ENCODE results near the gene NELFA.
"Not testable (repeated sequence)": the region's sequence is repeated elsewhere in the genome, so short reads cannot be mapped to it uniquely, and the experiment has no call there.

The NELFA gene

GRCh38 chr4:2040391-2041238 is 31.8 kb upstream of the NELFA start:
- Histone ChIP-seq H3K36me3 (ENCODE audit: control insufficient read depth, insufficient read depth, low read length) (no peaks in the 10 kb centered on the region; the same call in 1 of the 2 replicates), H3K4me1 (ENCODE audit: control insufficient read depth, insufficient read depth, low read length) (no peaks in the 10 kb centered on the region), H3K9me3 (ENCODE audit: control insufficient read depth, insufficient read depth, low read length) (no peaks in the 10 kb centered on the region), H3K27me3 (ENCODE audit: control insufficient read depth, insufficient read depth, low read length) (peaks cover 14% of the 10 kb centered on the region; the same call in 1 of the 2 replicates), H3K27ac (ENCODE audit: low read length) (no peak overlapping the region), H3K4me3 (ENCODE audit: low read length) (peak overlapping the region; percentile 70; the same call in 1 of the 2 replicates)
- WGBS (ENCODE audit: insufficient coverage, insufficient read length) = no CpG with 5 or more reads among the region's 91 CpGs
- DNase-seq (ENCODE audit: low read depth, low spot score) = no peak

- no peak for DNase-seq (ENCODE audit: low read depth, low spot score)
- peaks cover 9% of the 10 kb centered on the region; the same call in 1 of the 2 replicates for H3K27me3 ChIP-seq (ENCODE audit: control insufficient read depth, insufficient read depth, low read length)
These were observed 28.1 kb upstream of the NELFA start for GRCh38 chr4:2036866-2037265.

GRCh38 chr4:2036327-2036726 is 27.6 kb upstream of the NELFA start:
- Histone ChIP-seq H3K27me3 (ENCODE audit: control insufficient read depth, insufficient read depth, low read length) (peaks cover 9% of the 10 kb centered on the region; the same call in 1 of the 2 replicates), H3K4me1 (ENCODE audit: control insufficient read depth, insufficient read depth, low read length) (no peaks in the 10 kb centered on the region), H3K36me3 (ENCODE audit: control insufficient read depth, insufficient read depth, low read length) (no peaks in the 10 kb centered on the region; the same call in 1 of the 2 replicates), H3K27ac (ENCODE audit: low read length) (no peak overlapping the region), H3K4me3 (ENCODE audit: low read length) (no peak overlapping the region), H3K9me3 (ENCODE audit: control insufficient read depth, insufficient read depth, low read length) (no peaks in the 10 kb centered on the region)
- DNase-seq (ENCODE audit: low read depth, low spot score) = no peak
- no CpG with 5 or more reads among the region's 10 CpGs for WGBS (ENCODE audit: insufficient coverage, insufficient read length)

More at GRCh38 chr4:2036866-2037265, 28.1 kb upstream of the NELFA start:
- Histone ChIP-seq H3K4me3 (ENCODE audit: low read length) (no peak overlapping the region), H3K27ac (ENCODE audit: low read length) (no peak overlapping the region), H3K9me3 (ENCODE audit: control insufficient read depth, insufficient read depth, low read length) (no peaks in the 10 kb centered on the region), H3K4me1 (ENCODE audit: control insufficient read depth, insufficient read depth, low read length) (no peaks in the 10 kb centered on the region), H3K36me3 (ENCODE audit: control insufficient read depth, insufficient read depth, low read length) (no peaks in the 10 kb centered on the region; the same call in 1 of the 2 replicates)
- no CpG with 5 or more reads among the region's 7 CpGs for WGBS (ENCODE audit: insufficient coverage, insufficient read length)

- DNase-seq (ENCODE audit: low read depth, low spot score); H3K4me3 ChIP-seq (ENCODE audit: low read length); H3K36me3 ChIP-seq (ENCODE audit: control insufficient read depth, insufficient read depth, low read length); H3K27me3 ChIP-seq (ENCODE audit: control insufficient read depth, insufficient read depth, low read length); H3K9me3 ChIP-seq (ENCODE audit: control insufficient read depth, insufficient read depth, low read length); H3K27ac ChIP-seq (ENCODE audit: low read length); H3K4me1 ChIP-seq (ENCODE audit: control insufficient read depth, insufficient read depth, low read length): not testable (repeated sequence)
These were observed 22.4 kb upstream of the NELFA start for GRCh38 chr4:2031161-2031560.

GRCh38 chr4:2027120-2027519 is 18.3 kb upstream of the NELFA start:
- not testable (repeated sequence) for H3K9me3 ChIP-seq (ENCODE audit: control insufficient read depth, insufficient read depth, low read length); H3K4me3 ChIP-seq (ENCODE audit: low read length); H3K27ac ChIP-seq (ENCODE audit: low read length); DNase-seq (ENCODE audit: low read depth, low spot score); H3K4me1 ChIP-seq (ENCODE audit: control insufficient read depth, insufficient read depth, low read length); H3K27me3 ChIP-seq (ENCODE audit: control insufficient read depth, insufficient read depth, low read length); H3K36me3 ChIP-seq (ENCODE audit: control insufficient read depth, insufficient read depth, low read length)
- WGBS (ENCODE audit: insufficient coverage, insufficient read length) = no CpG with 5 or more reads among the region's 4 CpGs

- Histone ChIP-seq H3K4me1 (ENCODE audit: control insufficient read depth, insufficient read depth, low read length) (no peaks in the 10 kb centered on the region), H3K9me3 (ENCODE audit: control insufficient read depth, insufficient read depth, low read length) (peaks cover 2% of the 10 kb centered on the region; the same call in 1 of the 2 replicates), H3K4me3 (ENCODE audit: low read length) (no peak overlapping the region), H3K27ac (ENCODE audit: low read length) (no peak overlapping the region), H3K27me3 (ENCODE audit: control insufficient read depth, insufficient read depth, low read length) (no peaks in the 10 kb centered on the region), H3K36me3 (ENCODE audit: control insufficient read depth, insufficient read depth, low read length) (no peaks in the 10 kb centered on the region)
- DNase-seq (ENCODE audit: low read depth, low spot score) = no peak
These were observed 17.0 kb upstream of the NELFA start for GRCh38 chr4:2025817-2026216.

- Histone ChIP-seq H3K4me1 (ENCODE audit: control insufficient read depth, insufficient read depth, low read length) (no peaks in the 10 kb centered on the region), H3K4me3 (ENCODE audit: low read length) (no peak overlapping the region), H3K36me3 (ENCODE audit: control insufficient read depth, insufficient read depth, low read length) (no peaks in the 10 kb centered on the region), H3K27me3 (ENCODE audit: control insufficient read depth, insufficient read depth, low read length) (no peaks in the 10 kb centered on the region), H3K27ac (ENCODE audit: low read length) (no peak overlapping the region), H3K9me3 (ENCODE audit: control insufficient read depth, insufficient read depth, low read length) (peaks cover 2% of the 10 kb centered on the region; the same call in 1 of the 2 replicates)
- no peak for DNase-seq (ENCODE audit: low read depth, low spot score)
These were observed 15.9 kb upstream of the NELFA start for GRCh38 chr4:2024683-2025082.

GRCh38 chr4:2021358-2022018 is 12.7 kb upstream of the NELFA start:
- DNase-seq (ENCODE audit: low read depth, low spot score); H3K4me1 ChIP-seq (ENCODE audit: control insufficient read depth, insufficient read depth, low read length); H3K4me3 ChIP-seq (ENCODE audit: low read length); H3K27ac ChIP-seq (ENCODE audit: low read length); H3K27me3 ChIP-seq (ENCODE audit: control insufficient read depth, insufficient read depth, low read length); H3K9me3 ChIP-seq (ENCODE audit: control insufficient read depth, insufficient read depth, low read length); H3K36me3 ChIP-seq (ENCODE audit: control insufficient read depth, insufficient read depth, low read length): not testable (repeated sequence)
- no CpG with 5 or more reads among the region's 15 CpGs for WGBS (ENCODE audit: insufficient coverage, insufficient read length)

GRCh38 chr4:2015008-2015407 is 6.2 kb upstream of the NELFA start:
- Histone ChIP-seq H3K9me3 (ENCODE audit: control insufficient read depth, insufficient read depth, low read length) (no peaks in the 10 kb centered on the region), H3K27me3 (ENCODE audit: control insufficient read depth, insufficient read depth, low read length) (no peaks in the 10 kb centered on the region), H3K4me3 (ENCODE audit: low read length) (no peak overlapping the region), H3K27ac (ENCODE audit: low read length) (no peak overlapping the region), H3K36me3 (ENCODE audit: control insufficient read depth, insufficient read depth, low read length) (no peaks in the 10 kb centered on the region), H3K4me1 (ENCODE audit: control insufficient read depth, insufficient read depth, low read length) (no peaks in the 10 kb centered on the region)
- DNase-seq (ENCODE audit: low read depth, low spot score) = no peak
- WGBS (ENCODE audit: insufficient coverage, insufficient read length) = no CpG with 5 or more reads among the region's 4 CpGs

- no peaks in the 10 kb centered on the region for H3K27me3 ChIP-seq (ENCODE audit: control insufficient read depth, insufficient read depth, low read length)
- DNase-seq (ENCODE audit: low read depth, low spot score) = no peak
- WGBS (ENCODE audit: insufficient coverage, insufficient read length) = no CpG with 5 or more reads among the region's 3 CpGs
- H3K27ac ChIP-seq (ENCODE audit: low read length) = no peak overlapping the region
- H3K36me3 ChIP-seq (ENCODE audit: control insufficient read depth, insufficient read depth, low read length) = no peaks in the 10 kb centered on the region
- no peak overlapping the region for H3K4me3 ChIP-seq (ENCODE audit: low read length)
- H3K4me1 ChIP-seq (ENCODE audit: control insufficient read depth, insufficient read depth, low read length) = peaks cover 2% of the 10 kb centered on the region; the same call in 1 of the 2 replicates
- no peaks in the 10 kb centered on the region for H3K9me3 ChIP-seq (ENCODE audit: control insufficient read depth, insufficient read depth, low read length)
These were observed 2.8 kb upstream of the NELFA start for GRCh38 chr4:2011583-2011982.

Data from iPS DF 6.9 (cell line).